ENCODE data around the gene PHLDA2. TPM values are rescaled to one million over a fixed set of nuclear protein-coding genes. Genes with fewer than 3 reads are reported as not detected.
A peak's percentile ranks its signal among the peaks of the same experiment; 100 is the strongest.
"Not testable (repeated sequence)": the region's sequence is repeated elsewhere in the genome, so short reads cannot be mapped to it uniquely, and the experiment has no call there.

Gene PHLDA2
- total and polyA plus RNA-seq, 7 donors: 1.7 to 37.9 (median 35.4) TPM; not detected in 3

- intact Hi-C loops (cut with DNase I): no loop called here
- TF ChIP-seq CTCF (IDR thresholded peaks at IDR 0.05) (no peak), POLR2A (IDR thresholded peaks at IDR 0.05) (no peak)
- 28 to 72% methylated on average over 18 of the region's 18 CpGs for WGBS, 2 donors
Observed at GRCh38 chr11:2911088-2911784, 18.0 kb downstream of the PHLDA2 start.

GRCh38 chr11:2910401-2910955 is 18.7 kb downstream of the PHLDA2 start:
- Histone ChIP-seq H3K9me3 (no peaks in the 10 kb centered on the region), H3K4me3 (no peak overlapping the region), H3K27ac (no peak overlapping the region), H3K36me3 (no peaks in the 10 kb centered on the region), H3K4me1 (peaks cover 0 to 12% (median 8%) of the 10 kb centered on the region in 4 donors), H3K27me3 (peaks cover 10 to 31% (median 18%) of the 10 kb centered on the region in 3 donors)
- 87 to 91% methylated on average over 13 of the region's 13 CpGs for WGBS, 2 donors
- DNase-seq: no peak
- intact Hi-C loops (cut with DNase I): no loop called here
- TF ChIP-seq POLR2A (IDR thresholded peaks at IDR 0.05) (no peak), EP300 (IDR thresholded peaks at IDR 0.05) (no peak), CTCF (IDR thresholded peaks at IDR 0.05) (no peak), POLR2AphosphoS5 (IDR thresholded peaks at IDR 0.05) (no peak)

More at GRCh38 chr11:2911088-2911784, 18.0 kb downstream of the PHLDA2 start:
- Histone ChIP-seq H3K27me3 (peaks cover 10 to 31% (median 18%) of the 10 kb centered on the region in 3 donors), H3K4me1 (peaks cover 0 to 12% (median 8%) of the 10 kb centered on the region in 4 donors), H3K4me3 (no peak overlapping the region), H3K27ac (no peak overlapping the region), H3K36me3 (no peaks in the 10 kb centered on the region), H3K9me3 (no peaks in the 10 kb centered on the region)
- DNase-seq: no peak

- H3K4me3 ChIP-seq: peak overlapping the region in 2 of 4 donors; percentile 22 to 25
- H3K9me3 ChIP-seq: no peaks in the 10 kb centered on the region
- H3K27me3 ChIP-seq: peaks cover 10 to 31% (median 18%) of the 10 kb centered on the region in 3 donors
- no peak for DNase-seq
- H3K27ac ChIP-seq: no peak overlapping the region
- peaks cover 0 to 12% (median 8%) of the 10 kb centered on the region in 4 donors for H3K4me1 ChIP-seq
- no peak for TF ChIP-seq EP300 (IDR thresholded peaks at IDR 0.05)
- TF ChIP-seq POLR2AphosphoS5 (IDR thresholded peaks at IDR 0.05): no peak
- no peak for TF ChIP-seq CTCF (IDR thresholded peaks at IDR 0.05)
- no peak for TF ChIP-seq POLR2A (IDR thresholded peaks at IDR 0.05)
- WGBS, 2 donors: 54 to 80% methylated on average over 78 of the region's 78 CpGs
- intact Hi-C loops (cut with DNase I): loop anchor here (10.0 kb wide), 1 partner anchor 255 kb away; the partner anchor contains the start of gene OSBPL5
- H3K36me3 ChIP-seq: no peaks in the 10 kb centered on the region
Observed at GRCh38 chr11:2909133-2909902, 19.9 kb downstream of the PHLDA2 start.

GRCh38 chr11:2908130-2908529 is 21.1 kb downstream of the PHLDA2 start:
- intact Hi-C loops (cut with DNase I): loop anchor here (10.0 kb wide), 1 partner anchor 257 kb away; the partner anchor contains the start of gene OSBPL5
- Histone ChIP-seq H3K4me3 (no peak overlapping the region), H3K36me3 (no peaks in the 10 kb centered on the region), H3K4me1 (peaks cover 0 to 17% (median 12%) of the 10 kb centered on the region in 4 donors), H3K27me3 (peaks cover 10 to 31% (median 18%) of the 10 kb centered on the region in 3 donors), H3K9me3 (no peaks in the 10 kb centered on the region), H3K27ac (no peak overlapping the region)
- DNase-seq: no peak
- no peak for TF ChIP-seq EP300 (IDR thresholded peaks at IDR 0.05)
- TF ChIP-seq CTCF (IDR thresholded peaks at IDR 0.05): no peak
- no peak for TF ChIP-seq POLR2AphosphoS5 (IDR thresholded peaks at IDR 0.05)
- TF ChIP-seq POLR2A (IDR thresholded peaks at IDR 0.05): no peak
- 92 to 95% methylated on average over 14 of the region's 14 CpGs for WGBS, 2 donors

GRCh38 chr11:2905299-2905698 is 23.9 kb downstream of the PHLDA2 start:
- not testable (repeated sequence) for H3K4me3 ChIP-seq, H3K36me3 ChIP-seq, DNase-seq, H3K9me3 ChIP-seq, H3K27ac ChIP-seq
- Histone ChIP-seq H3K4me1 (peaks cover 0 to 36% (median 25%) of the 10 kb centered on the region in 4 donors), H3K27me3 (peaks cover 10 to 31% (median 18%) of the 10 kb centered on the region in 3 donors)
- WGBS, 2 donors: 52 to 80% methylated on average over 7 of the region's 7 CpGs
- intact Hi-C loops (cut with DNase I): loop anchor here (10.0 kb wide), 1 partner anchor 260 kb away; the partner anchor contains the start of gene OSBPL5
